ENCODE results near the gene GLIS1. TPM values are rescaled to one million over a fixed set of nuclear protein-coding genes. Genes with fewer than 3 reads are reported as not detected.

Gene GLIS1
- total and polyA plus RNA-seq, 2 experiments from 2014 or later = 0.26 to 0.31 TPM

DNA sequence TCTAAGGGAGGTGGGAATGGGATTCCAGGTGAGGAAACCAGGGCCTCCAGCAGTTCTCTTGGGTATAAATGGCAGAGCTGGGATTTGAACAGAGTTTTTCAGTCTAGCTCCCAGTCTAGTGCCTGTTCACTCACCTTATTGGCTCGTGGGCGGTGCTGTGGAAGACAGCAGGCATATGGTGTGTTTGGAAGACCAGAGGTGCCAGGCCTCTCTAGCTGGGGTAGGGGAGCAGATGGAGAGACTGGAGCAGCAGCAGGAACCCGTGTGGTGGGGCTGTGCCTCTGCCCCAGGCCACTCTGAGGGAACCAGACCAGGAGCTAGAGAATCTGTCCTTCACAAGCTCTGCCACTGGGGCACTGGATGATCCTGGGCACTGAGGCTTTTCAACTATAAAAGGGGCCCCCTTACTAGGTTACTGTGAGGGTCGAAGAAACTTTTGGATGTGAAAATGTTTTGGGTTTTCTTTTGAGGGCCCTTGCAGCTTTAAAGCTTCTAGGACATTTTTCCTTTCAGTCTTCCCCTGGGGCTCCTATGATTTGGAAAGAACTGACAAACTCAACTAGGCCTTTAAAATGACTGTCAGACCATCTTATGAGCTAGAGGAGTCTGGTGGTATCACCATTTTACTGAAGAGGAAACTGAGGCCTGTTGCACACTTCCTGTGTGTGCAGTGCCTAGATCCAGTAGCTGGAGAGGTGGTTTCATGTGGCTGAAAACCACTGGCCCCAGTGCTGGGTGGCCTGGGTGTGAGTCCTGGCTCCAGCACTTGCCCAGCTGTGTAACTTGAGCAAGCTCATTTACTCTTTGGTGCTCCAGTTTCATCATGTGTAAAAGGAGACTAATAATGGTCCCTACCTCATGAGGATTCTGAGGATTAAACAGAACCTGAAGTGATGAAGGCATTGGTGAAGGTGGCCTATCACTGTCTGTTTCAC lies 273.7 kb downstream of the GLIS1 start:
- DNase-seq (ENCODE audit: low spot score) = no peak
- Histone ChIP-seq H3F3A (replicated peaks; ENCODE audit: low read depth) (no peaks in the 10 kb centered on the region; the same call in 1 of the 2 replicates), H3K4me1 (ENCODE audit: insufficient read depth) (no peaks in the 10 kb centered on the region), H3K9me2 (ENCODE audit: insufficient read depth) (no peaks in the 10 kb centered on the region), H3K79me2 (replicated peaks; ENCODE audit: insufficient read depth) (no peaks in the 10 kb centered on the region), H3K36me3 (ENCODE audit: insufficient read depth) (no peaks in the 10 kb centered on the region), H3K4me2 (no peak overlapping the region), H3K27me3 (ENCODE audit: insufficient read depth) (no peaks in the 10 kb centered on the region), H4K20me1 (replicated peaks; ENCODE audit: insufficient read depth) (no peaks in the 10 kb centered on the region), H3K4me3 (no peak overlapping the region), H2AFZ (no peak overlapping the region), H3K27ac (ENCODE audit: low read depth) (no peak overlapping the region)
- peaks cover 13% of the 10 kb centered on the region for H3K27me3 Mint-ChIP-seq (ENCODE audit: insufficient read depth, low read depth, poor library complexity)
- ATAC-seq = no peak; the same call in 2 of the 3 replicates
- no peaks in the 10 kb centered on the region for H3K36me3 Mint-ChIP-seq (ENCODE audit: low read depth)
- TF ChIP-seq, protein P1, sequence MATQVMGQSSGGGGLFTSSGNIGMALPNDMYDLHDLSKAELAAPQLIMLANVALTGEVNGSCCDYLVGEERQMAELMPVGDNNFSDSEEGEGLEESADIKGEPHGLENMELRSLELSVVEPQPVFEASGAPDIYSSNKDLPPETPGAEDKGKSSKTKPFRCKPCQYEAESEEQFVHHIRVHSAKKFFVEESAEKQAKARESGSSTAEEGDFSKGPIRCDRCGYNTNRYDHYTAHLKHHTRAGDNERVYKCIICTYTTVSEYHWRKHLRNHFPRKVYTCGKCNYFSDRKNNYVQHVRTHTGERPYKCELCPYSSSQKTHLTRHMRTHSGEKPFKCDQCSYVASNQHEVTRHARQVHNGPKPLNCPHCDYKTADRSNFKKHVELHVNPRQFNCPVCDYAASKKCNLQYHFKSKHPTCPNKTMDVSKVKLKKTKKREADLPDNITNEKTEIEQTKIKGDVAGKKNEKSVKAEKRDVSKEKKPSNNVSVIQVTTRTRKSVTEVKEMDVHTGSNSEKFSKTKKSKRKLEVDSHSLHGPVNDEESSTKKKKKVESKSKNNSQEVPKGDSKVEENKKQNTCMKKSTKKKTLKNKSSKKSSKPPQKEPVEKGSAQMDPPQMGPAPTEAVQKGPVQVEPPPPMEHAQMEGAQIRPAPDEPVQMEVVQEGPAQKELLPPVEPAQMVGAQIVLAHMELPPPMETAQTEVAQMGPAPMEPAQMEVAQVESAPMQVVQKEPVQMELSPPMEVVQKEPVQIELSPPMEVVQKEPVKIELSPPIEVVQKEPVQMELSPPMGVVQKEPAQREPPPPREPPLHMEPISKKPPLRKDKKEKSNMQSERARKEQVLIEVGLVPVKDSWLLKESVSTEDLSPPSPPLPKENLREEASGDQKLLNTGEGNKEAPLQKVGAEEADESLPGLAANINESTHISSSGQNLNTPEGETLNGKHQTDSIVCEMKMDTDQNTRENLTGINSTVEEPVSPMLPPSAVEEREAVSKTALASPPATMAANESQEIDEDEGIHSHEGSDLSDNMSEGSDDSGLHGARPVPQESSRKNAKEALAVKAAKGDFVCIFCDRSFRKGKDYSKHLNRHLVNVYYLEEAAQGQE (IDR thresholded peaks at IDR 0.05; ENCODE audit: unreplicated experiment) = no peak
- no peak for TF ChIP-seq EZH2 (IDR thresholded peaks at IDR 0.05; ENCODE audit: low read depth, unreplicated experiment)
- TF ChIP-seq STAT1 (IDR thresholded peaks at IDR 0.05; ENCODE audit: unreplicated experiment) = no peak
- TF ChIP-seq CREB1 (CRISPR knock-in tag; IDR thresholded peaks at IDR 0.05; ENCODE audit: low read depth) = no peak
- TF ChIP-seq CTCF (conservative IDR thresholded peaks at IDR 0.05; ENCODE audit: low read depth in 2 of 2) = no peak
- TF ChIP-seq NANOG (IDR thresholded peaks at IDR 0.05; ENCODE audit: borderline replicate concordance) = no peak
- TF ChIP-seq, protein P2, sequence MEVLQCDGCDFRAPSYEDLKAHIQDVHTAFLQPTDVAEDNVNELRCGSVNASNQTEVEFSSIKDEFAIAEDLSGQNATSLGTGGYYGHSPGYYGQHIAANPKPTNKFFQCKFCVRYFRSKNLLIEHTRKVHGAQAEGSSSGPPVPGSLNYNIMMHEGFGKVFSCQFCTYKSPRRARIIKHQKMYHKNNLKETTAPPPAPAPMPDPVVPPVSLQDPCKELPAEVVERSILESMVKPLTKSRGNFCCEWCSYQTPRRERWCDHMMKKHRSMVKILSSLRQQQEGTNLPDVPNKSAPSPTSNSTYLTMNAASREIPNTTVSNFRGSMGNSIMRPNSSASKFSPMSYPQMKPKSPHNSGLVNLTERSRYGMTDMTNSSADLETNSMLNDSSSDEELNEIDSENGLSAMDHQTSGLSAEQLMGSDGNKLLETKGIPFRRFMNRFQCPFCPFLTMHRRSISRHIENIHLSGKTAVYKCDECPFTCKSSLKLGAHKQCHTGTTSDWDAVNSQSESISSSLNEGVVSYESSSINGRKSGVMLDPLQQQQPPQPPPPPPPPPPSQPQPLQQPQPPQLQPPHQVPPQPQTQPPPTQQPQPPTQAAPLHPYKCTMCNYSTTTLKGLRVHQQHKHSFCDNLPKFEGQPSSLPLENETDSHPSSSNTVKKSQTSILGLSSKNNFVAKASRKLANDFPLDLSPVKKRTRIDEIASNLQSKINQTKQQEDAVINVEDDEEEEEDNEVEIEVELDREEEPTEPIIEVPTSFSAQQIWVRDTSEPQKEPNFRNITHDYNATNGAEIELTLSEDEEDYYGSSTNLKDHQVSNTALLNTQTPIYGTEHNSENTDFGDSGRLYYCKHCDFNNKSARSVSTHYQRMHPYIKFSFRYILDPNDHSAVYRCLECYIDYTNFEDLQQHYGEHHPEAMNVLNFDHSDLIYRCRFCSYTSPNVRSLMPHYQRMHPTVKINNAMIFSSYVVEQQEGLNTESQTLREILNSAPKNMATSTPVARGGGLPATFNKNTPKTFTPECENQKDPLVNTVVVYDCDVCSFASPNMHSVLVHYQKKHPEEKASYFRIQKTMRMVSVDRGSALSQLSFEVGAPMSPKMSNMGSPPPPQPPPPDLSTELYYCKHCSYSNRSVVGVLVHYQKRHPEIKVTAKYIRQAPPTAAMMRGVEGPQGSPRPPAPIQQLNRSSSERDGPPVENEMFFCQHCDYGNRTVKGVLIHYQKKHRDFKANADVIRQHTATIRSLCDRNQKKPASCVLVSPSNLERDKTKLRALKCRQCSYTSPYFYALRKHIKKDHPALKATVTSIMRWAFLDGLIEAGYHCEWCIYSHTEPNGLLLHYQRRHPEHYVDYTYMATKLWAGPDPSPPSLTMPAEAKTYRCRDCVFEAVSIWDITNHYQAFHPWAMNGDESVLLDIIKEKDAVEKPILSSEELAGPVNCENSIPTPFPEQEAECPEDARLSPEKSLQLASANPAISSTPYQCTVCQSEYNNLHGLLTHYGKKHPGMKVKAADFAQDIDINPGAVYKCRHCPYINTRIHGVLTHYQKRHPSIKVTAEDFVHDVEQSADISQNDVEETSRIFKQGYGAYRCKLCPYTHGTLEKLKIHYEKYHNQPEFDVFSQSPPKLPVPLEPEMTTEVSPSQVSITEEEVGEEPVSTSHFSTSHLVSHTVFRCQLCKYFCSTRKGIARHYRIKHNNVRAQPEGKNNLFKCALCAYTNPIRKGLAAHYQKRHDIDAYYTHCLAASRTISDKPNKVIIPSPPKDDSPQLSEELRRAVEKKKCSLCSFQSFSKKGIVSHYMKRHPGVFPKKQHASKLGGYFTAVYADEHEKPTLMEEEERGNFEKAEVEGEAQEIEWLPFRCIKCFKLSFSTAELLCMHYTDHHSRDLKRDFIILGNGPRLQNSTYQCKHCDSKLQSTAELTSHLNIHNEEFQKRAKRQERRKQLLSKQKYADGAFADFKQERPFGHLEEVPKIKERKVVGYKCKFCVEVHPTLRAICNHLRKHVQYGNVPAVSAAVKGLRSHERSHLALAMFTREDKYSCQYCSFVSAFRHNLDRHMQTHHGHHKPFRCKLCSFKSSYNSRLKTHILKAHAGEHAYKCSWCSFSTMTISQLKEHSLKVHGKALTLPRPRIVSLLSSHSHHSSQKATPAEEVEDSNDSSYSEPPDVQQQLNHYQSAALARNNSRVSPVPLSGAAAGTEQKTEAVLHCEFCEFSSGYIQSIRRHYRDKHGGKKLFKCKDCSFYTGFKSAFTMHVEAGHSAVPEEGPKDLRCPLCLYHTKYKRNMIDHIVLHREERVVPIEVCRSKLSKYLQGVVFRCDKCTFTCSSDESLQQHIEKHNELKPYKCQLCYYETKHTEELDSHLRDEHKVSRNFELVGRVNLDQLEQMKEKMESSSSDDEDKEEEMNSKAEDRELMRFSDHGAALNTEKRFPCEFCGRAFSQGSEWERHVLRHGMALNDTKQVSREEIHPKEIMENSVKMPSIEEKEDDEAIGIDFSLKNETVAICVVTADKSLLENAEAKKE (CRISPR knock-in tag; IDR thresholded peaks at IDR 0.05) = no peak
- TF ChIP-seq JUNB (IDR thresholded peaks at IDR 0.05; ENCODE audit: unreplicated experiment) = no peak
- TF ChIP-seq POLR2AphosphoS5 (IDR thresholded peaks at IDR 0.05; ENCODE audit: low read depth) = no peak
- no peak for TF ChIP-seq EZH2phosphoT487 (IDR thresholded peaks at IDR 0.05; ENCODE audit: unreplicated experiment)
- TF ChIP-seq ZNF331 (CRISPR knock-in tag; IDR thresholded peaks at IDR 0.05; ENCODE audit: low read depth) = no peak
- TF ChIP-seq, protein P3, sequence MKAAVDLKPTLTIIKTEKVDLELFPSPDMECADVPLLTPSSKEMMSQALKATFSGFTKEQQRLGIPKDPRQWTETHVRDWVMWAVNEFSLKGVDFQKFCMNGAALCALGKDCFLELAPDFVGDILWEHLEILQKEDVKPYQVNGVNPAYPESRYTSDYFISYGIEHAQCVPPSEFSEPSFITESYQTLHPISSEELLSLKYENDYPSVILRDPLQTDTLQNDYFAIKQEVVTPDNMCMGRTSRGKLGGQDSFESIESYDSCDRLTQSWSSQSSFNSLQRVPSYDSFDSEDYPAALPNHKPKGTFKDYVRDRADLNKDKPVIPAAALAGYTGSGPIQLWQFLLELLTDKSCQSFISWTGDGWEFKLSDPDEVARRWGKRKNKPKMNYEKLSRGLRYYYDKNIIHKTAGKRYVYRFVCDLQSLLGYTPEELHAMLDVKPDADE (IDR thresholded peaks at IDR 0.05) = no peak
- TF ChIP-seq ZNF114 (CRISPR knock-in tag; IDR thresholded peaks at IDR 0.05) = no peak
- H3K4me1 Mint-ChIP-seq = peaks cover 10% of the 10 kb centered on the region
- H3K27ac Mint-ChIP-seq = no peak overlapping the region
- no peak overlapping the region for H3K4me3 Mint-ChIP-seq
- H3K9me3 Mint-ChIP-seq = no peaks in the 10 kb centered on the region

All from GM23338 (cell line).